CD4-positive, alpha-beta T cell (primary cell): Measurements from ENCODE around the gene ADGRL3. TPM values are rescaled to one million over a fixed set of nuclear protein-coding genes. Genes with fewer than 3 reads are reported as not detected.

ENCODE experiments used
- ATAC-seq: fragments of 200-7000 bp; cut with Tn5 transposase; one replicate; pipeline ENCODE4 v1.10.0; 2022; ENCODE audit warnings: mild to moderate bottlenecking; ENCODE audit not compliant: poor library complexity
- CTCF ChIA-PET: fragments of 350-600 bp; sonication (Branson Sonifier 250); formaldehyde crosslinking; loops from one replicate; lab custom pipeline; 2021; ENCODE audit warnings: antibody characterized with exemption, inconsistent platforms; lab: Charles Lee
- POLR2A ChIA-PET: fragments of 350-600 bp; sonication (Branson Sonifier 250); formaldehyde crosslinking; loops from one replicate; lab custom pipeline; 2021; ENCODE audit warnings: antibody characterized with exemption, inconsistent platforms; lab: Charles Lee
- DNase-seq, 14 experiments: peaks; one replicate each; pipeline ENCODE4 v3.0.0-alpha.2; 2013 to 2020; ENCODE audit warnings: mixed read lengths in 2 of 14
- H3K27ac ChIP-seq, 2 donors: one replicate each; pipeline versions ENCODE4 v1.5.1 to v1.7.0; 2013; ENCODE audit warnings: low read length in 2 of 2, low read depth in 1 of 2, mild to moderate bottlenecking in 1 of 2
- H3K27me3 ChIP-seq, 2 experiments: 1 replicate in 1 of 2; 2 replicates in 1 of 2; pipeline versions ENCODE4 v1.6.1 to v1.7.0; 2013; ENCODE audit warnings: low read length in 2 of 2, control low read depth in 1 of 2, mild to moderate bottlenecking in 1 of 2, moderate library complexity in 1 of 2; ENCODE audit not compliant: insufficient read depth in 2 of 2, control insufficient read depth in 1 of 2
- H3K36me3 ChIP-seq: one replicate; pipeline ENCODE4 v1.6.1; 2013; ENCODE audit warnings: low read length, control low read depth; ENCODE audit not compliant: insufficient read depth
- H3K4me1 ChIP-seq: one replicate; pipeline ENCODE4 v1.6.1; 2013; ENCODE audit warnings: low read length, control low read depth; ENCODE audit not compliant: insufficient read depth
- H3K4me3 ChIP-seq: one replicate; pipeline ENCODE4 v1.5.1; 2013; ENCODE audit warnings: mild to moderate bottlenecking, low read length, moderate library complexity
- H3K9me3 ChIP-seq, 2 experiments: 1 replicate in 1 of 2; 2 replicates in 1 of 2; pipeline versions ENCODE4 v1.6.1 to v1.7.0; 2013; ENCODE audit warnings: low read length in 2 of 2, mild to moderate bottlenecking in 2 of 2, control low read depth in 1 of 2, moderate library complexity in 1 of 2; ENCODE audit not compliant: control insufficient read depth in 1 of 2, insufficient read depth in 1 of 2
- H3K27ac Mint-ChIP-seq: one replicate; pipeline ENCODE4 v1.8.0; 2020; ENCODE audit warnings: mixed read lengths
- H3K27me3 Mint-ChIP-seq: one replicate; pipeline ENCODE4 v1.8.0; 2021; ENCODE audit warnings: mixed read lengths
- H3K36me3 Mint-ChIP-seq: one replicate; pipeline ENCODE4 v1.8.0; 2021; ENCODE audit warnings: low read depth, mixed read lengths
- H3K4me1 Mint-ChIP-seq: one replicate; pipeline ENCODE4 v1.8.0; 2021; ENCODE audit warnings: low read depth, mixed read lengths
- H3K4me3 Mint-ChIP-seq: one replicate; pipeline ENCODE4 v1.8.0; 2020; ENCODE audit warnings: mild to moderate bottlenecking, mixed read lengths
- H3K9me3 Mint-ChIP-seq: one replicate; pipeline ENCODE4 v1.8.0; 2020; ENCODE audit warnings: mixed read lengths
- intact Hi-C, 2 experiments: fragments of 100-400 bp; cut with DNase I in 1 of 2; cut with micrococcal nuclease in 1 of 2; formaldehyde crosslinking; loops; one replicate each; pipeline versions ENCODE4 v1.15.1 to v1.9.0; 2023 to 2025; cut with DNase I, micrococcal nuclease
- total RNA-seq, 174 experiments: library from RNA in 2 of 174; stranded (reverse) in 2 of 174; gene quantifications; one replicate each; pipeline ENCODE4 v1.2.3 and lab custom pipeline; 2021 to 2026
- TF ChIP-seq, protein P1 (sequence below): fragments of 200-600 bp; IDR thresholded peaks from one replicate; pipeline ENCODE4 v1.8.0; 2022; ENCODE audit warnings: antibody characterized with exemption, mild to moderate bottlenecking

ADGRL3 gene
- total RNA-seq, 2 experiments from 2014 or later: not detected

DNA sequence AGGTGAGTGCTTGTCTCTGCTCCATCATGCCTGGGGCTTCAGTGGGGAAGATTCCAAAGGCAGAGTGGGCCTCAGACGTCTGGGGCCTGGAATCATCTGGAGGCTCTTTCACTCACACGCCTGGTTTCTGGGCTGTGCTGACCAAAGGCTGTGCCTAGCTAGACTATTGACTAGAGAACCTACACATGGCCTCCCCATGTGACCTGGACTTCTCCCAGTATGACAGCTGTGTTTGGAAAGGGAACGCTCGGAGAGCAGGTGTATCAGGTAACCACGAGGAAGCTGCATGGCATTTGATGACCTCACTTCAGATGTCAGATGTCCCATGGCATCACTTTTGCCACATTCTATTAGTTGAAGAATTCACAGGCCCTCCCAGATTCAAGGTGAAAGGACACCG lies 51.0 kb downstream of the ADGRL3 start:
- Histone ChIP-seq H3K27ac (no peak overlapping the region), H3K4me3 (no peak overlapping the region), H3K4me1 (no peaks in the 10 kb centered on the region), H3K9me3 (peaks cover 0 to 3% of the 10 kb centered on the region in 2 experiments), H3K27me3 (no peaks in the 10 kb centered on the region), H3K36me3 (no peaks in the 10 kb centered on the region)
- ChIA-PET POLR2A (no interaction called here), CTCF (no interaction called here)
- H3K4me1 Mint-ChIP-seq: no peaks in the 10 kb centered on the region
- no peak for ATAC-seq
- no peak overlapping the region for H3K27ac Mint-ChIP-seq
- H3K36me3 Mint-ChIP-seq: no peaks in the 10 kb centered on the region
- TF ChIP-seq, protein P1, sequence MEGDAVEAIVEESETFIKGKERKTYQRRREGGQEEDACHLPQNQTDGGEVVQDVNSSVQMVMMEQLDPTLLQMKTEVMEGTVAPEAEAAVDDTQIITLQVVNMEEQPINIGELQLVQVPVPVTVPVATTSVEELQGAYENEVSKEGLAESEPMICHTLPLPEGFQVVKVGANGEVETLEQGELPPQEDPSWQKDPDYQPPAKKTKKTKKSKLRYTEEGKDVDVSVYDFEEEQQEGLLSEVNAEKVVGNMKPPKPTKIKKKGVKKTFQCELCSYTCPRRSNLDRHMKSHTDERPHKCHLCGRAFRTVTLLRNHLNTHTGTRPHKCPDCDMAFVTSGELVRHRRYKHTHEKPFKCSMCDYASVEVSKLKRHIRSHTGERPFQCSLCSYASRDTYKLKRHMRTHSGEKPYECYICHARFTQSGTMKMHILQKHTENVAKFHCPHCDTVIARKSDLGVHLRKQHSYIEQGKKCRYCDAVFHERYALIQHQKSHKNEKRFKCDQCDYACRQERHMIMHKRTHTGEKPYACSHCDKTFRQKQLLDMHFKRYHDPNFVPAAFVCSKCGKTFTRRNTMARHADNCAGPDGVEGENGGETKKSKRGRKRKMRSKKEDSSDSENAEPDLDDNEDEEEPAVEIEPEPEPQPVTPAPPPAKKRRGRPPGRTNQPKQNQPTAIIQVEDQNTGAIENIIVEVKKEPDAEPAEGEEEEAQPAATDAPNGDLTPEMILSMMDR: no peak
- intact Hi-C loops: no loop called here
- no peaks in the 10 kb centered on the region for H3K27me3 Mint-ChIP-seq
- DNase-seq: no peak
- no peak overlapping the region for H3K4me3 Mint-ChIP-seq
- no peaks in the 10 kb centered on the region for H3K9me3 Mint-ChIP-seq

DNA sequence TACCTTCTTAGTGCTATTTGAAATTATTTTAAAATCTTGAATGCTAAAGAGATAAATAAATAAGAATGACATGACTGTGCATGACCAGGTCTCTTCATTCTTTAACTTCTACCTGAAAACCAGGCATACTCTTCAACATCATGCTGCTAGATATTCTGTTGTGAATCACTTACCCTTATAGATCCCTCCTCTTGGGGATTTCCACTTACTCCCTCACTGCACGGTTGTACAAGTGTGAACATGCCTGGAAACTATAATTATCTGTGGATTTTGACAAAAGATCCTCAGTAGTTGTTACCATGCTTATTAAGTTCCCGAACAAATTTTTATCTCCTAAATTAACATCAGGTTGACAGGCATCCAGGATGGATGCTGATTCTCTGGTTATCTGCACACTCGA lies 54.3 kb downstream of the ADGRL3 start:
- Mint-ChIP-seq H3K27ac (no peak overlapping the region), H3K4me3 (no peak overlapping the region), H3K36me3 (no peaks in the 10 kb centered on the region), H3K4me1 (no peaks in the 10 kb centered on the region), H3K9me3 (no peaks in the 10 kb centered on the region), H3K27me3 (no peaks in the 10 kb centered on the region)
- intact Hi-C loops: no loop called here
- POLR2A ChIA-PET: no interaction called here
- ATAC-seq (no peak), DNase-seq (no peak)
- Histone ChIP-seq H3K9me3 (peaks cover 0 to 3% of the 10 kb centered on the region in 2 experiments), H3K36me3 (no peaks in the 10 kb centered on the region), H3K4me1 (no peaks in the 10 kb centered on the region), H3K4me3 (no peak overlapping the region), H3K27me3 (no peaks in the 10 kb centered on the region), H3K27ac (no peak overlapping the region)
- CTCF ChIA-PET: no interaction called here
- TF ChIP-seq, protein P1: no peak

DNA sequence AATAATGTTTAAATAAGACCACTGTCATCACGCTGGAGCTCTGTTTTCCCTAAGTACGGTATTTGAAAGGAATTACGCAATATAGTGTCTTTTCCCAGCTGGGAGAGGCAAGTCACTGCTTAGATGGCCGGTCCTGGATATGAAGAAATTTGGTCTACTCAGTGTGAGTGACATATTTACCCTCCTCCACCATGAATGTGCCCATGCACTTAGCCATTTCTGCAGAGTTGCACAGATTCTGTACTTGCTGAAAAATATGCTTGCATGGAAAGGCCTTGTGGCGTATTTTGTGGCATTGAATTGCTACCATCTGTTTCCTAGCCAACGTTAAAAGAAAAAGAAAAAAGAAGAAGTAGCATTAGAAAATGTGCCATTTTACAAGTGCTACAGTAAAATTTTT lies 73.1 kb downstream of the ADGRL3 start:
- POLR2A ChIA-PET: no interaction called here
- CTCF ChIA-PET: no interaction called here
- H3K4me3 ChIP-seq: no peak overlapping the region

More for the DNA sequence above, 73.1 kb downstream of the ADGRL3 start:
- Histone ChIP-seq H3K4me1 (no peaks in the 10 kb centered on the region), H3K27me3 (no peaks in the 10 kb centered on the region), H3K9me3 (no peaks in the 10 kb centered on the region), H3K27ac (no peak overlapping the region), H3K36me3 (no peaks in the 10 kb centered on the region)
- Mint-ChIP-seq H3K9me3 (peaks cover 6% of the 10 kb centered on the region), H3K27me3 (no peaks in the 10 kb centered on the region), H3K4me1 (no peaks in the 10 kb centered on the region), H3K4me3 (no peak overlapping the region), H3K36me3 (no peaks in the 10 kb centered on the region), H3K27ac (no peak overlapping the region)
- ATAC-seq (no peak), DNase-seq (no peak)
- intact Hi-C loops: no loop called here
- TF ChIP-seq, protein P1: no peak
